SK-N-SH (cell line): Measurements from ENCODE around the gene DGCR8.

Source experiments
- ELF1 ChIP-seq: IDR thresholded peaks from 2 replicates; pipeline ENCODE4 v1.4.0; 2012
- EZH2phosphoT487 ChIP-seq: fragments of 200-600 bp; sonication (generic); IDR thresholded peaks from 2 replicates; pipeline ENCODE4 v1.6.1; 2017; ENCODE audit warnings: low read depth, mixed run types, mild to moderate bottlenecking, antibody characterized with exemption, moderate library complexity, borderline replicate concordance
- NFIC ChIP-seq: IDR thresholded peaks from 2 replicates; pipeline ENCODE4 v1.4.0; 2012; ENCODE audit warnings: borderline replicate concordance
- RFX5 ChIP-seq: IDR thresholded peaks from 2 replicates; pipeline ENCODE4 v1.6.1; 2012; ENCODE audit warnings: mild to moderate bottlenecking, improper control_type of control experiment, low read length
- SMC3 ChIP-seq: IDR thresholded peaks from 2 replicates; pipeline ENCODE4 v1.6.1; 2012; ENCODE audit warnings: low read depth, low read length, improper control_type of control experiment
- TAF1 ChIP-seq: IDR thresholded peaks from 2 replicates; pipeline ENCODE4 v1.6.1; 2012; ENCODE audit warnings: low read depth, mild to moderate bottlenecking, low read length, moderate library complexity, borderline replicate concordance
- TCF12 ChIP-seq: IDR thresholded peaks from 2 replicates; pipeline ENCODE4 v1.4.0; 2012
- TEAD4 ChIP-seq: IDR thresholded peaks from 2 replicates; pipeline ENCODE4 v1.4.0; 2012; ENCODE audit warnings: mild to moderate bottlenecking, borderline replicate concordance; ENCODE audit not compliant: insufficient read depth
- TF ChIP-seq, protein P1 (sequence below): fragments of 200-600 bp; sonication (generic); IDR thresholded peaks from 2 replicates; pipeline ENCODE4 v1.6.1; 2017; ENCODE audit warnings: antibody characterized with exemption, mild to moderate bottlenecking, moderate library complexity
- TF ChIP-seq, protein P2 (sequence below): fragments of 150-350 bp; IDR thresholded peaks from 2 replicates; pipeline ENCODE4 v1.6.1; 2017; ENCODE audit warnings: antibody characterized with exemption, low read length, low read depth, borderline replicate concordance

DNA sequence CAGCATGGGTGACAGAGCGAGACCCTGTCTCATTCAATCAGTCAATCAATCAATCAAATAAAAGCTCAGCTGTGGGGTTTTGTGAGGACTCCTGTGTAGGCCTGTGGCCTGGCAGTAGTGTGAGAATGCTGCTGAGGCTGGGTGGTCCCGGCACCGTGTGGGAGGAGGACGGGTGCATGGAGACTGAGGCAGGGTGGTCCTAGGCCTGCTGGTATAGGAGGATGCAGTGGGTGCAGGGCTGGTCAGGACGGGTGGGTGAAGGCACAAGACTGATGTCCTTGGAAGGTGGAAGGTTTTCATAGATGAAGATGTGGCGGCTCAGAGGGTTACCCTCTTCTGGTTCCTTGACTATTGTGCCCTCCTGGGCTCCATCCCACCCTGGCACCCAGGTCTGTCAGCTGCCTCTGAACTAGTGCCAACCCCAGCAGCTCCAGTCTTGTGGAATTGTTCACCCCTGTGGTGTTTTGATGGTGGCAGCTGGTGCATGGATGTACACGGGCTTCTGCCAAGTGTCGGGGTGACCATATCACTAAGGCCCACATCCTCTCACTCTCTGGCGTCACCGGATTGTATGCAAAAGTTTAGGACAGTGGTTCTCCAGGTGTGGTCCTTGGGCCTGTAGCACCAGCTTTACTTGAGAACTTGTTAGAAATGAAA is 35.4 kb upstream of the DGCR8 start:
- TF ChIP-seq TAF1 (no peak), EZH2phosphoT487 (no peak), SMC3 (no peak), ELF1 (no peak), RFX5 (no peak), TCF12 (no peak), NFIC (no peak), TEAD4 (no peak)
- TF ChIP-seq, protein P1, sequence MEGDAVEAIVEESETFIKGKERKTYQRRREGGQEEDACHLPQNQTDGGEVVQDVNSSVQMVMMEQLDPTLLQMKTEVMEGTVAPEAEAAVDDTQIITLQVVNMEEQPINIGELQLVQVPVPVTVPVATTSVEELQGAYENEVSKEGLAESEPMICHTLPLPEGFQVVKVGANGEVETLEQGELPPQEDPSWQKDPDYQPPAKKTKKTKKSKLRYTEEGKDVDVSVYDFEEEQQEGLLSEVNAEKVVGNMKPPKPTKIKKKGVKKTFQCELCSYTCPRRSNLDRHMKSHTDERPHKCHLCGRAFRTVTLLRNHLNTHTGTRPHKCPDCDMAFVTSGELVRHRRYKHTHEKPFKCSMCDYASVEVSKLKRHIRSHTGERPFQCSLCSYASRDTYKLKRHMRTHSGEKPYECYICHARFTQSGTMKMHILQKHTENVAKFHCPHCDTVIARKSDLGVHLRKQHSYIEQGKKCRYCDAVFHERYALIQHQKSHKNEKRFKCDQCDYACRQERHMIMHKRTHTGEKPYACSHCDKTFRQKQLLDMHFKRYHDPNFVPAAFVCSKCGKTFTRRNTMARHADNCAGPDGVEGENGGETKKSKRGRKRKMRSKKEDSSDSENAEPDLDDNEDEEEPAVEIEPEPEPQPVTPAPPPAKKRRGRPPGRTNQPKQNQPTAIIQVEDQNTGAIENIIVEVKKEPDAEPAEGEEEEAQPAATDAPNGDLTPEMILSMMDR: no peak
- TF ChIP-seq, protein P2, sequence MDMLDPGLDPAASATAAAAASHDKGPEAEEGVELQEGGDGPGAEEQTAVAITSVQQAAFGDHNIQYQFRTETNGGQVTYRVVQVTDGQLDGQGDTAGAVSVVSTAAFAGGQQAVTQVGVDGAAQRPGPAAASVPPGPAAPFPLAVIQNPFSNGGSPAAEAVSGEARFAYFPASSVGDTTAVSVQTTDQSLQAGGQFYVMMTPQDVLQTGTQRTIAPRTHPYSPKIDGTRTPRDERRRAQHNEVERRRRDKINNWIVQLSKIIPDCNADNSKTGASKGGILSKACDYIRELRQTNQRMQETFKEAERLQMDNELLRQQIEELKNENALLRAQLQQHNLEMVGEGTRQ: no peak
